ENCODE data around the gene EBLN1. TPM values are rescaled to one million over a fixed set of nuclear protein-coding genes. Genes with fewer than 3 reads are reported as not detected.
A peak's percentile ranks its signal among the peaks of the same experiment; 100 is the strongest.

The EBLN1 gene
- polyA plus RNA-seq, 1 donor (not counting 4 experiments of a cell fraction or from before 2014, with no cell fraction given) = not detected

DNA sequence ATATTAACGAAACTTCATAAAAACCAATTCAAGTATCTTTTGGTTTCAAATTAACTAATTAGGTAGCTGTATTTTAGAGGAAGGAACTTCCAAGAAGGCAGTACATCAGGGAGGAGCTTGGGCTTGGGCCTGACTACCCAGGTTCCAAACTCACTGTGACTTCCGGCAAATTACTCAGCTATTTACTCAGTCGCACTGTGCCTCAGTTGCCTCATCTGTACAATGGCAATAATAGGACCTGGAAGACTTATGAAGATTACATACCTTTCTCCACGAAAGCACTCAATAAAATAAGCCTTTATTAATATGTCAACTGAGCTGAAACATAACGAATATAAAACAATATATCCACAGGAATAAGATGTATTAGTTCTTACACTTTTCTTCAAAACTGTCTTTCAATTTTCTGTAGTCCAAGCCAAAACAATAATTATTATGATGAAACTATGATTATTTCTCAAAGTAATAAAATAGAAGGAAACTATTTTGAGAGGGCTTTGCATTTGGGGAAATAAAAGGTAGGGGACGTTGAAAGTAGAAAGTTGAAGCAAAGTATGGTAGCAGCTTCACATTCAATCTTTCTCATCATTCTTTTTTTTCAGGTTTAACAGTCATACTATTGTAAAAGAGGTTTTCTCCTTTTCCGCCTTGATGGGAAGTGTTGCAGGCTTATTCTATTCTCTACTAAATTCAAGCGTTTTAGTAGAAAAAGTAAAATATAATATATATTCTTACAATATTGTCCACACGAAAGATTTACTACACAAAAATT lies 10.5 kb upstream of the EBLN1 start:
- Histone ChIP-seq H3K79me2 (ENCODE audit: control insufficient read depth, insufficient read depth, low read length) (no peaks in the 10 kb centered on the region), H3K27me3 (ENCODE audit: control insufficient read depth, extremely low read depth, insufficient read depth, low read length) (no peaks in the 10 kb centered on the region), H3K9ac (ENCODE audit: control insufficient read depth, extremely low read depth, insufficient read depth, low read length) (peak overlapping the region; percentile 61), H3K9me1 (ENCODE audit: control insufficient read depth, extremely low read depth, insufficient read depth, low read length) (no peaks in the 10 kb centered on the region), H3K36me3 (ENCODE audit: control insufficient read depth in 2 of 2, extremely low read depth in 1 of 2, insufficient read depth in 2 of 2, low read length in 2 of 2) (no peaks in the 10 kb centered on the region), H3K4me3 (ENCODE audit: control insufficient read depth in 2 of 3, extremely low read depth in 1 of 3, insufficient read depth in 2 of 3, low read depth in 1 of 3, low read length in 3 of 3) (peak overlapping the region; percentile 49 to 86 (median 70)), H2AFZ (ENCODE audit: control insufficient read depth, low read length) (peak overlapping the region; percentile 93), H3K4me2 (ENCODE audit: control insufficient read depth, extremely low read depth, insufficient read depth, low read depth, low read length) (peak overlapping the region; percentile 87), H3K9me3 (ENCODE audit: control insufficient read depth, low read depth, low read length) (no peaks in the 10 kb centered on the region), H3K4me1 (ENCODE audit: control insufficient read depth, extremely low read depth, insufficient read depth, low read length) (peaks cover 4% of the 10 kb centered on the region), H4K20me1 (ENCODE audit: control insufficient read depth, extremely low read depth, insufficient read depth, low read length) (no peaks in the 10 kb centered on the region), H3K27ac (ENCODE audit: control insufficient read depth, insufficient read depth, low read length) (no peak overlapping the region)
- DNase-seq (ENCODE audit: low read depth, low spot score) (no peak), FAIRE-seq (no peak)
- dilution Hi-C loops (cut with MboI; ENCODE audit: extremely low pct_ligation_motif_present, low sequenced_read_pairs) = no loop called here
- TF ChIP-seq, protein P1, sequence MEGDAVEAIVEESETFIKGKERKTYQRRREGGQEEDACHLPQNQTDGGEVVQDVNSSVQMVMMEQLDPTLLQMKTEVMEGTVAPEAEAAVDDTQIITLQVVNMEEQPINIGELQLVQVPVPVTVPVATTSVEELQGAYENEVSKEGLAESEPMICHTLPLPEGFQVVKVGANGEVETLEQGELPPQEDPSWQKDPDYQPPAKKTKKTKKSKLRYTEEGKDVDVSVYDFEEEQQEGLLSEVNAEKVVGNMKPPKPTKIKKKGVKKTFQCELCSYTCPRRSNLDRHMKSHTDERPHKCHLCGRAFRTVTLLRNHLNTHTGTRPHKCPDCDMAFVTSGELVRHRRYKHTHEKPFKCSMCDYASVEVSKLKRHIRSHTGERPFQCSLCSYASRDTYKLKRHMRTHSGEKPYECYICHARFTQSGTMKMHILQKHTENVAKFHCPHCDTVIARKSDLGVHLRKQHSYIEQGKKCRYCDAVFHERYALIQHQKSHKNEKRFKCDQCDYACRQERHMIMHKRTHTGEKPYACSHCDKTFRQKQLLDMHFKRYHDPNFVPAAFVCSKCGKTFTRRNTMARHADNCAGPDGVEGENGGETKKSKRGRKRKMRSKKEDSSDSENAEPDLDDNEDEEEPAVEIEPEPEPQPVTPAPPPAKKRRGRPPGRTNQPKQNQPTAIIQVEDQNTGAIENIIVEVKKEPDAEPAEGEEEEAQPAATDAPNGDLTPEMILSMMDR (optimal IDR thresholded peaks at IDR 0.05 in 1 of 3, IDR thresholded peaks at IDR 0.05 in 1 of 3, conservative IDR thresholded peaks at IDR 0.05 in 1 of 3; ENCODE audit: extremely low read depth in 1 of 3, insufficient read depth in 2 of 3, low read length in 3 of 3) = no peak
- TF ChIP-seq EZH2 (IDR thresholded peaks at IDR 0.05; ENCODE audit: low read length) = no peak

DNA sequence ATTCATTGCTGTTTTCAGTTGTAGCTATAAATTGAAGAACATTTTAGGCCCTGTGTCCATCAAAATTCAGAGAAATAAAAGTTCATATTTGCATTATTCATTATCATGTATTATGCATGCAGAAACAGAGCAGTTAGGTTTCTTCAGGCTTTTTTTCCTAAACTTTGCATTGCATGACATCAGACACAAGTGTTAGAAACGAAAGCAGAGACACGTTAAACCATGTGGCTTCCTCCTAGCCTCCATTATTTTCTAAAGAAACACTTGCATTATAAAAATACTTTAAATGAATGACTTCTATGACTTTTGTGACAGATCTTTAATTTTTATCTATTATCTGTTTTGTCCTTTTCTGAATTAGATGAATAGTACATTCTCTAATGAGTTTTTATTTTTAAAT lies 8.8 kb upstream of the EBLN1 start:
- no peak overlapping the region for H3K9ac ChIP-seq (ENCODE audit: control insufficient read depth, extremely low read depth, insufficient read depth, low read length)
- no peak for DNase-seq (ENCODE audit: low read depth, low spot score)
- H3K4me1 ChIP-seq (ENCODE audit: control insufficient read depth, extremely low read depth, insufficient read depth, low read length) = peaks cover 4% of the 10 kb centered on the region
- no peaks in the 10 kb centered on the region for H3K36me3 ChIP-seq (ENCODE audit: control insufficient read depth in 2 of 2, extremely low read depth in 1 of 2, insufficient read depth in 2 of 2, low read length in 2 of 2)
- no peak overlapping the region for H2AFZ ChIP-seq (ENCODE audit: control insufficient read depth, low read length)
- H4K20me1 ChIP-seq (ENCODE audit: control insufficient read depth, extremely low read depth, insufficient read depth, low read length) = no peaks in the 10 kb centered on the region
- dilution Hi-C loops (cut with MboI; ENCODE audit: extremely low pct_ligation_motif_present, low sequenced_read_pairs) = no loop called here
- no peaks in the 10 kb centered on the region for H3K79me2 ChIP-seq (ENCODE audit: control insufficient read depth, insufficient read depth, low read length)
- TF ChIP-seq, protein P1 (optimal IDR thresholded peaks at IDR 0.05 in 1 of 3, IDR thresholded peaks at IDR 0.05 in 1 of 3, conservative IDR thresholded peaks at IDR 0.05 in 1 of 3; ENCODE audit: extremely low read depth in 1 of 3, insufficient read depth in 2 of 3, low read length in 3 of 3) = no peak
- no peak for TF ChIP-seq EZH2 (IDR thresholded peaks at IDR 0.05; ENCODE audit: low read length)
- H3K4me3 ChIP-seq (ENCODE audit: control insufficient read depth in 2 of 3, extremely low read depth in 1 of 3, insufficient read depth in 2 of 3, low read depth in 1 of 3, low read length in 3 of 3) = no peak overlapping the region
- no peaks in the 10 kb centered on the region for H3K27me3 ChIP-seq (ENCODE audit: control insufficient read depth, extremely low read depth, insufficient read depth, low read length)
- H3K27ac ChIP-seq (ENCODE audit: control insufficient read depth, insufficient read depth, low read length) = no peak overlapping the region
- FAIRE-seq = no peak
- no peaks in the 10 kb centered on the region for H3K9me3 ChIP-seq (ENCODE audit: control insufficient read depth, low read depth, low read length)
- H3K4me2 ChIP-seq (ENCODE audit: control insufficient read depth, extremely low read depth, insufficient read depth, low read depth, low read length) = no peak overlapping the region
- H3K9me1 ChIP-seq (ENCODE audit: control insufficient read depth, extremely low read depth, insufficient read depth, low read length) = no peaks in the 10 kb centered on the region
